Neural progenitor cell (in vitro differentiated cells): ENCODE results near the gene INVS.

Experiments used
- EZH2 ChIP-seq: fragments of 200-600 bp; sonication (generic); IDR thresholded peaks from 2 replicates; pipeline ENCODE4 v1.6.1; 2017; ENCODE audit warnings: antibody characterized with exemption, mild to moderate bottlenecking, moderate library complexity
- TF ChIP-seq, protein P1 (sequence below): fragments of 200-600 bp; sonication (generic); IDR thresholded peaks from 2 replicates; pipeline ENCODE4 v1.5.1; 2017; ENCODE audit warnings: antibody characterized with exemption, mild to moderate bottlenecking

GRCh38 chr9:100087218-100087617 lies 11.8 kb upstream of the INVS start:
- TF ChIP-seq, protein P1, sequence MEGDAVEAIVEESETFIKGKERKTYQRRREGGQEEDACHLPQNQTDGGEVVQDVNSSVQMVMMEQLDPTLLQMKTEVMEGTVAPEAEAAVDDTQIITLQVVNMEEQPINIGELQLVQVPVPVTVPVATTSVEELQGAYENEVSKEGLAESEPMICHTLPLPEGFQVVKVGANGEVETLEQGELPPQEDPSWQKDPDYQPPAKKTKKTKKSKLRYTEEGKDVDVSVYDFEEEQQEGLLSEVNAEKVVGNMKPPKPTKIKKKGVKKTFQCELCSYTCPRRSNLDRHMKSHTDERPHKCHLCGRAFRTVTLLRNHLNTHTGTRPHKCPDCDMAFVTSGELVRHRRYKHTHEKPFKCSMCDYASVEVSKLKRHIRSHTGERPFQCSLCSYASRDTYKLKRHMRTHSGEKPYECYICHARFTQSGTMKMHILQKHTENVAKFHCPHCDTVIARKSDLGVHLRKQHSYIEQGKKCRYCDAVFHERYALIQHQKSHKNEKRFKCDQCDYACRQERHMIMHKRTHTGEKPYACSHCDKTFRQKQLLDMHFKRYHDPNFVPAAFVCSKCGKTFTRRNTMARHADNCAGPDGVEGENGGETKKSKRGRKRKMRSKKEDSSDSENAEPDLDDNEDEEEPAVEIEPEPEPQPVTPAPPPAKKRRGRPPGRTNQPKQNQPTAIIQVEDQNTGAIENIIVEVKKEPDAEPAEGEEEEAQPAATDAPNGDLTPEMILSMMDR, result no peak
- TF ChIP-seq EZH2, result no peak
